Measurements from ENCODE around the gene ADAM22. TPM values are rescaled to one million over a fixed set of nuclear protein-coding genes. Genes with fewer than 3 reads are reported as not detected.
A peak's percentile ranks its signal among the peaks of the same experiment; 100 is the strongest.
"Not testable (repeated sequence)": the region's sequence is repeated elsewhere in the genome, so short reads cannot be mapped to it uniquely, and the experiment has no call there.

Gene ADAM22
- total RNA-seq, 4 donors from 2014 or later: 0.88 to 2.5 (median 1.6) TPM

GRCh38 chr7:87933605-87933952, 472 bp upstream of the ADAM22 start:
- Histone ChIP-seq H3K27me3 (no peaks in the 10 kb centered on the region), H3K36me3 (no peaks in the 10 kb centered on the region), H3K4me1 (peaks cover 0 to 8% (median 1%) of the 10 kb centered on the region in 4 donors), H3K4me3 (peak overlapping the region; percentile 66 to 78 (median 73)), H3K9me3 (no peaks in the 10 kb centered on the region), H3K27ac (peak overlapping the region in 3 of 4 donors; percentile 2 to 81 (median 14))
- no peak for DNase-seq
- no peak for TF ChIP-seq POLR2A (IDR thresholded peaks at IDR 0.05)
- TF ChIP-seq CTCF (IDR thresholded peaks at IDR 0.05): no peak

- no peaks in the 10 kb centered on the region for H3K27me3 ChIP-seq
- no peaks in the 10 kb centered on the region for H3K36me3 ChIP-seq
- peak overlapping the region; percentile 66 to 78 (median 73) for H3K4me3 ChIP-seq
- peak overlapping the region in 1 of 4 donors; percentile 81 for H3K27ac ChIP-seq
- no peaks in the 10 kb centered on the region for H3K9me3 ChIP-seq
- TF ChIP-seq POLR2A (IDR thresholded peaks at IDR 0.05) (no peak), CTCF (IDR thresholded peaks at IDR 0.05) (no peak)
- DNase-seq: no peak
- H3K4me1 ChIP-seq: peaks cover 0 to 8% (median 1%) of the 10 kb centered on the region in 4 donors
Observed at GRCh38 chr7:87934699-87935383, 790 bp downstream of the ADAM22 start.

DNA sequence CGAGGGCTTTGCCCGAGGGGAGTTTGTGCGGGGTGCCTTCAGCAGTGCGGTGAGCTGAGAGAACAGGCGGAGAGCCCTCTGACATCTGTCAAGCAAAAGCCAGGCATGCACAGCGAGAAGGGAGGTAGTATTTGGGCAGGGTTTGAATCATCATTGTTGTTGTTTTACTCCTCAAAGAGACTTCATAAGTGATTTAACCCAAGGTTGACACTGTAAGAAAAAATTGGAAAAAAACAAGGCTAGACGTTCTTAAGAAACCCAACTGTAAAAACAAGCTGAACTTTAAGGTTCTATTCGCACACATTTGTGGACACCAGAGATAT, 1.3 kb downstream of the ADAM22 start:
- DNase-seq: no peak
- Histone ChIP-seq H3K4me3 (peak overlapping the region; percentile 66 to 78 (median 73)), H3K27ac (no peak overlapping the region), H3K36me3 (no peaks in the 10 kb centered on the region), H3K4me1 (peaks cover 0 to 8% (median 1%) of the 10 kb centered on the region in 4 donors), H3K27me3 (no peaks in the 10 kb centered on the region), H3K9me3 (no peaks in the 10 kb centered on the region)
- TF ChIP-seq CTCF (IDR thresholded peaks at IDR 0.05): no peak
- TF ChIP-seq POLR2A (IDR thresholded peaks at IDR 0.05): no peak

- no peaks in the 10 kb centered on the region for H3K4me1 ChIP-seq
- no peaks in the 10 kb centered on the region for H3K9me3 ChIP-seq
- no peaks in the 10 kb centered on the region for H3K36me3 ChIP-seq
- no peak overlapping the region for H3K4me3 ChIP-seq
- TF ChIP-seq CTCF (IDR thresholded peaks at IDR 0.05) (no peak), POLR2A (IDR thresholded peaks at IDR 0.05) (no peak)
- no peak for DNase-seq
- H3K27me3 ChIP-seq: no peaks in the 10 kb centered on the region
- no peak overlapping the region for H3K27ac ChIP-seq
Observed at GRCh38 chr7:87941138-87941537, 7.1 kb downstream of the ADAM22 start.

DNA sequence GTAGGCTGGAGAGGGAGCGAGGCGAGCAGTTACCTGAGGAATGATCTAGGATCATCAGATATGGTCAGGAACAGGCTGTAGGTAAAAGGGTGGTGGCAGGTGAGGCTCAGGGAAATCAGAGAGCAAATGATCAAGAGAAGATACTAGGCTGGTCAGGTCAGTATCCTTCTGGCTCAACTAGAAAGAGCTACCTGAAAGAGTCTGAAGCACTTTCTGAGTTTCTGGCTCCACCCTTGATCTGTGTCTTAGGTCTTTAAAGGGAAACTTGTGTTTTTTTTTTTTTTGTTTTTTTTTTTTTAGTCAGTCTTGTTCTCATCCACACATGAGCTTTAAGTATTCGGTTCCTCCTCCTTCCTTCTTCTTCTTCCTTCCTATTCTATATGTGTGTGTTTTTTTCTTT, 10.5 kb downstream of the ADAM22 start:
- no peak for TF ChIP-seq CTCF (IDR thresholded peaks at IDR 0.05)
- Histone ChIP-seq H3K9me3 (no peaks in the 10 kb centered on the region), H3K27me3 (no peaks in the 10 kb centered on the region), H3K36me3 (no peaks in the 10 kb centered on the region), H3K4me1 (no peaks in the 10 kb centered on the region), H3K27ac (no peak overlapping the region), H3K4me3 (no peak overlapping the region)
- DNase-seq: no peak

DNA sequence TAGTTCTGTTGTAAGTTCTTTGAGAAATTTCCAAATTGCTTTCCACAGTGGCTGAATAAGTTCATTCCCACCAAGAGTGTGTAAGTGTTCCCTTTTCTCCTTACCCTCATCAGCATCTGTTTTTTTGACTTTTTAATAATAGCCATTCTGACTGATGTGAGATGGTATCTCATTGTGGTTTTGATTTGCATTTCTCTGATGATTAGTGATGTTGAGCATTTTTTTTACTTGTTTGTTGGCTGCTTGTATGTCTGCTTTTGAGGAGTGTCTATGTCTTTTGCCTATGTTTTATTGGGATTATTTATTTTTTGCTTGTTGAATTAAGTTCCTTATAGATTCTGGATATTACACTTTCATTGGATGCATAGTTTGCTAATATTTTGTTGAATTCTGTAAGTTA, 11.9 kb downstream of the ADAM22 start:
- not testable (repeated sequence) for H3K4me1 ChIP-seq, H3K36me3 ChIP-seq, H3K4me3 ChIP-seq, DNase-seq, H3K27ac ChIP-seq, H3K27me3 ChIP-seq, H3K9me3 ChIP-seq
